ENCODE data around the gene RASA4B. TPM values are rescaled to one million over a fixed set of nuclear protein-coding genes. Genes with fewer than 3 reads are reported as not detected.
"Not testable (repeated sequence)": the region's sequence is repeated elsewhere in the genome, so short reads cannot be mapped to it uniquely, and the experiment has no call there.

RASA4B gene
- total and polyA plus RNA-seq, 2 donors: 6.1 to 19.9 TPM

- not testable (repeated sequence) for H3K4me3 ChIP-seq (ENCODE audit: low read depth, low read length); DNase-seq (ENCODE audit: extremely low spot score); H3K36me3 ChIP-seq (ENCODE audit: insufficient read depth); H3K4me1 ChIP-seq (ENCODE audit: insufficient read depth); H3K27ac ChIP-seq (ENCODE audit: low read depth)
- WGBS: 94% methylated on average over 1 of the region's 5 CpGs
Observed at GRCh38 chr7:102497308-102497707, 20.3 kb downstream of the RASA4B start.

- H3K4me3 ChIP-seq (ENCODE audit: low read depth, low read length); H3K36me3 ChIP-seq (ENCODE audit: insufficient read depth); H3K4me1 ChIP-seq (ENCODE audit: insufficient read depth); DNase-seq (ENCODE audit: extremely low spot score); H3K27ac ChIP-seq (ENCODE audit: low read depth): not testable (repeated sequence)
- 65% methylated on average over 3 of the region's 10 CpGs for WGBS
Observed at GRCh38 chr7:102496861-102497260, 20.7 kb downstream of the RASA4B start.

GRCh38 chr7:102494473-102495149 lies 23.0 kb downstream of the RASA4B start:
- H3K27ac ChIP-seq (ENCODE audit: low read depth); H3K4me1 ChIP-seq (ENCODE audit: insufficient read depth); H3K36me3 ChIP-seq (ENCODE audit: insufficient read depth); H3K4me3 ChIP-seq (ENCODE audit: low read depth, low read length); DNase-seq (ENCODE audit: extremely low spot score): not testable (repeated sequence)
- WGBS: no CpG with 5 or more reads among the region's 67 CpGs

GRCh38 chr7:102494026-102494425 lies 23.6 kb downstream of the RASA4B start:
- not testable (repeated sequence) for H3K27ac ChIP-seq (ENCODE audit: low read depth); H3K4me1 ChIP-seq (ENCODE audit: insufficient read depth); H3K4me3 ChIP-seq (ENCODE audit: low read depth, low read length); H3K36me3 ChIP-seq (ENCODE audit: insufficient read depth); DNase-seq (ENCODE audit: extremely low spot score)
- 62% methylated on average over 8 of the region's 15 CpGs for WGBS

- not testable (repeated sequence) for H3K27ac ChIP-seq (ENCODE audit: low read depth); H3K4me1 ChIP-seq (ENCODE audit: insufficient read depth); DNase-seq (ENCODE audit: extremely low spot score); H3K36me3 ChIP-seq (ENCODE audit: insufficient read depth); H3K4me3 ChIP-seq (ENCODE audit: low read depth, low read length)
- no CpG with 5 or more reads among the region's 33 CpGs for WGBS
Observed at GRCh38 chr7:102493220-102493935, 24.2 kb downstream of the RASA4B start.

GRCh38 chr7:102490529-102491075 lies 27.0 kb downstream of the RASA4B start:
- not testable (repeated sequence) for H3K27ac ChIP-seq (ENCODE audit: low read depth); DNase-seq (ENCODE audit: extremely low spot score); H3K36me3 ChIP-seq (ENCODE audit: insufficient read depth); H3K4me3 ChIP-seq (ENCODE audit: low read depth, low read length); H3K4me1 ChIP-seq (ENCODE audit: insufficient read depth)
- 88% methylated on average over 3 of the region's 12 CpGs for WGBS

GRCh38 chr7:102484317-102484716 lies 33.3 kb downstream of the RASA4B start:
- H3K4me3 ChIP-seq (ENCODE audit: low read depth, low read length); DNase-seq (ENCODE audit: extremely low spot score); H3K4me1 ChIP-seq (ENCODE audit: insufficient read depth); H3K36me3 ChIP-seq (ENCODE audit: insufficient read depth); H3K27ac ChIP-seq (ENCODE audit: low read depth): not testable (repeated sequence)
- WGBS: no CpG with 5 or more reads among the region's 5 CpGs

GRCh38 chr7:102481962-102482361 lies 35.6 kb downstream of the RASA4B start:
- not testable (repeated sequence) for H3K4me3 ChIP-seq (ENCODE audit: low read depth, low read length); H3K36me3 ChIP-seq (ENCODE audit: insufficient read depth); DNase-seq (ENCODE audit: extremely low spot score); H3K27ac ChIP-seq (ENCODE audit: low read depth); H3K4me1 ChIP-seq (ENCODE audit: insufficient read depth)
- no CpG with 5 or more reads among the region's 10 CpGs for WGBS

GRCh38 chr7:102479982-102480637 lies 37.5 kb downstream of the RASA4B start:
- 4% methylated on average over 8 of the region's 11 CpGs for WGBS
- not testable (repeated sequence) for H3K4me1 ChIP-seq (ENCODE audit: insufficient read depth); DNase-seq (ENCODE audit: extremely low spot score); H3K27ac ChIP-seq (ENCODE audit: low read depth); H3K36me3 ChIP-seq (ENCODE audit: insufficient read depth); H3K4me3 ChIP-seq (ENCODE audit: low read depth, low read length)

- not testable (repeated sequence) for H3K36me3 ChIP-seq (ENCODE audit: insufficient read depth); H3K27ac ChIP-seq (ENCODE audit: low read depth); H3K4me3 ChIP-seq (ENCODE audit: low read depth, low read length); DNase-seq (ENCODE audit: extremely low spot score); H3K4me1 ChIP-seq (ENCODE audit: insufficient read depth)
- WGBS: 0% methylated on average over 2 of the region's 10 CpGs
Observed at GRCh38 chr7:102479209-102479584, 38.4 kb downstream of the RASA4B start.

- H3K4me3 ChIP-seq (ENCODE audit: low read depth, low read length); H3K27ac ChIP-seq (ENCODE audit: low read depth); H3K36me3 ChIP-seq (ENCODE audit: insufficient read depth); H3K4me1 ChIP-seq (ENCODE audit: insufficient read depth): not testable (repeated sequence)
- 0% methylated on average over 57 of the region's 72 CpGs for WGBS
- DNase-seq (ENCODE audit: extremely low spot score): peak; percentile 72
Observed at GRCh38 chr7:102478314-102479208, 39.0 kb downstream of the RASA4B start, which contains the start of gene POLR2J. Gene POLR2J (minus strand): TSS chr7:102478922. CDS start chr7:102478860, 62 bp downstream.

- not testable (repeated sequence) for DNase-seq (ENCODE audit: extremely low spot score); H3K27ac ChIP-seq (ENCODE audit: low read depth); H3K36me3 ChIP-seq (ENCODE audit: insufficient read depth); H3K4me1 ChIP-seq (ENCODE audit: insufficient read depth); H3K4me3 ChIP-seq (ENCODE audit: low read depth, low read length)
- WGBS: 64% methylated on average over 10 of the region's 19 CpGs
Observed at GRCh38 chr7:102474736-102475435, 42.7 kb downstream of the RASA4B start.

Data from urinary bladder (tissue), 4 donors.